Effector memory CD4-positive, alpha-beta T cell (primary cell): ENCODE measurements around the gene OR9Q2.

Source experiments
- DNase-seq, 3 donors: peaks; one replicate each; pipeline ENCODE4 v3.0.0-alpha.2; 2020
- H3K27ac ChIP-seq: 2 replicates; pipeline ENCODE4 v1.7.0; 2013; ENCODE audit warnings: mild to moderate bottlenecking, low read length, moderate library complexity; ENCODE audit not compliant: insufficient read depth, poor library complexity, severe bottlenecking
- H3K27me3 ChIP-seq: replicated peaks from 2 replicates; pipeline ENCODE4 v1.7.0; 2013; ENCODE audit warnings: mild to moderate bottlenecking, low read length; ENCODE audit not compliant: insufficient read depth, control insufficient read depth, poor library complexity, severe bottlenecking
- H3K36me3 ChIP-seq: 2 replicates; pipeline ENCODE4 v1.7.0; 2013; ENCODE audit warnings: mild to moderate bottlenecking, low read length, moderate library complexity; ENCODE audit not compliant: control insufficient read depth, insufficient read depth
- H3K4me1 ChIP-seq: 2 replicates; pipeline ENCODE4 v1.7.0; 2013; ENCODE audit warnings: low read length, mild to moderate bottlenecking; ENCODE audit not compliant: control insufficient read depth, insufficient read depth, poor library complexity, severe bottlenecking
- H3K4me3 ChIP-seq: 2 replicates; pipeline ENCODE4 v1.7.0; 2013; ENCODE audit warnings: low read length, low read depth, mild to moderate bottlenecking; ENCODE audit not compliant: insufficient read depth, poor library complexity, severe bottlenecking
- H3K9me3 ChIP-seq: 2 replicates; pipeline ENCODE4 v1.7.0; 2013; ENCODE audit warnings: mild to moderate bottlenecking, low read length, moderate library complexity; ENCODE audit not compliant: control insufficient read depth
- total RNA-seq, 3 donors: gene quantifications; one replicate each; lab custom pipeline; 2026; lab: John Stamatoyannopoulos, UW

OR9Q2 gene, protein sequence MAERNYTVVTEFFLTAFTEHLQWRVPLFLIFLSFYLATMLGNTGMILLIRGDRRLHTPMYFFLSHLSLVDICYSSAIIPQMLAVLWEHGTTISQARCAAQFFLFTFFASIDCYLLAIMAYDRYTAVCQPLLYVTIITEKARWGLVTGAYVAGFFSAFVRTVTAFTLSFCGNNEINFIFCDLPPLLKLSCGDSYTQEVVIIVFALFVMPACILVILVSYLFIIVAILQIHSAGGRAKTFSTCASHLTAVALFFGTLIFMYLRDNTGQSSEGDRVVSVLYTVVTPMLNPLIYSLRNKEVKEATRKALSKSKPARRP
- total RNA-seq, result 0 reads per million in 3 donors

GRCh38 chr11:58188770-58189169, at the start of gene OR9Q2:
OR9Q2 (plus strand) TSS chr11:58189070; CDS start chr11:58190491, 1,421 bp downstream.
- DNase-seq, result no peak
- no peak within 1 kb of the TSS for H3K27ac ChIP-seq
- no peak within 1 kb of the TSS for H3K4me3 ChIP-seq
- H3K4me1 ChIP-seq, result no peaks in the 10 kb centered on the region
- no peaks in the 10 kb centered on the region for H3K9me3 ChIP-seq
- H3K27me3 ChIP-seq, result no peaks in the 10 kb centered on the region
- H3K36me3 ChIP-seq, result no peaks in the 10 kb centered on the region

DNA sequence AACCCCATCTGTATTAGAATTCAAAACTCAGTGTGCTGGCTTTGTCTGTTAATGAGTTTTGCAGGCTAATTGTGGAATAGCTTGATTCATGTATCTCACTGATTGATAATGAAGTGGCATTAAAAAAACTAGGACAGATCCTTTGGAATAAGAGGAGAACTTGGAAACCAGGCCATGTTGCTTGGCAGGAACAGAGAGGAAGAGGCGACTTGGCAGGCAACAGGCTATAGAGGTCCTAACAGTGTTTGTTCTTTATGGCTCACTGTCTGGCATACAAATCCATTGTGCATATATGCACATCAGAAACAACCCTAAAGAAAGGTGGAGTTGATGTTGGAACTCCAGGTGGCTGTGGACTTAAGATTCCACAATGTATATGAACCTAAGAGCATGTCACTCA, 46.1 kb upstream of the OR9Q2 start:
- H3K27ac ChIP-seq, result no peak overlapping the region
- no peak for DNase-seq
- no peaks in the 10 kb centered on the region for H3K36me3 ChIP-seq

GRCh38 chr11:58152781-58153180, 36.1 kb upstream of the OR9Q2 start:
- H3K36me3 ChIP-seq, result no peaks in the 10 kb centered on the region
- H3K4me3 ChIP-seq, result no peak overlapping the region
- H3K27me3 ChIP-seq, result no peaks in the 10 kb centered on the region
- H3K9me3 ChIP-seq, result no peaks in the 10 kb centered on the region
- H3K4me1 ChIP-seq, result no peaks in the 10 kb centered on the region
- DNase-seq, result no peak
- no peak overlapping the region for H3K27ac ChIP-seq

More for the DNA sequence above, 46.1 kb upstream of the OR9Q2 start:
- no peaks in the 10 kb centered on the region for H3K9me3 ChIP-seq
- H3K27me3 ChIP-seq, result no peaks in the 10 kb centered on the region
- no peaks in the 10 kb centered on the region for H3K4me1 ChIP-seq
- no peak overlapping the region for H3K4me3 ChIP-seq

GRCh38 chr11:58164389-58164788, 24.5 kb upstream of the OR9Q2 start:
- Histone ChIP-seq H3K4me1 (no peaks in the 10 kb centered on the region), H3K36me3 (no peaks in the 10 kb centered on the region), H3K4me3 (no peak overlapping the region), H3K27ac (no peak overlapping the region), H3K9me3 (no peaks in the 10 kb centered on the region), H3K27me3 (no peaks in the 10 kb centered on the region)
- no peak for DNase-seq

DNA sequence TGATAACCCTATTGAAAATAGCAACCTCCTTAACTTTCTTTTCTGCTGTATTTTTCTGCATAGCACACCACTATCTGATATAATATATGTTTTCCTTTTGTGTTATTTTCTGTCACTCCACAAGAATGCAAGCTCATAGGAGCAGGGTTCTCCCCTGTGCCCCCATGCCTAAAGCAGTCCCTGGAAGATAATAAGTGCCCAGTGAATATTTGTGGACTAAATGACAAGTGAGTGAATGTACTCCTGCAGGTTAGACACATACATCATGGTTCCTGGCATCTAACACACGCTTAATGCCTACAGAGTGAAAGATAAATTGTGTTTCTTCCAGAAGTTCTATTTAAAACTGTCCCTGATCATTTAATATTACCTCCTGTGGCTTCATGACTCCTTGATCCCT, 23.9 kb upstream of the OR9Q2 start:
- Histone ChIP-seq H3K4me3 (no peak overlapping the region), H3K4me1 (no peaks in the 10 kb centered on the region)
- no peak for DNase-seq

DNA sequence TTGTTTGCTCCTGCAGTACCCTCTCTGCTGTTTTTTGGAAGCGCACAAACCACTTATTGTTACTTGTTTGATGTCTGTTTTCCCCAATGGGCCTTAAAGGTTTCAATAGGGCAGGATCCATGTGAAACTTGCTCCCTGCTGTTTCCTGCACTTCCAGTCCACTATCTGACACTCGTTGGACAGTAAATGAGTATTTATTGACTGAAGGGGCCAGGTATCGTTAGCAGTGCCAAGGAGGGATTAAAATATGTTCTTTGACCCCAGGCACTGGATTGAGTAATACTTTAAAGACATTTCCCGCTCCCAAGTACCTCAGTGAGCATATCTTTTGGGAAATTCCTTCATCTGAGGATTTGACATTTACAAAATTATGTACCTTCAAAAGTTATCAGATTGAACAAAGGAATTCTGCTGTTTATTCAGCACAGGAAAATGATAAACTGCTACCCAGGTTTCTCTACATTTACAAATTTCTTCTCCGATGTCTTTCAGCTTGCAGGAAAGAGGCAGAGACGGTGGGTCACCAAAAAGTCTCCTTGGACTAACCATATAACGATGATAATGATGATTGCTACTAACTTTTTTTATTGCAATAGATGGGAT, 23.3 kb upstream of the OR9Q2 start:
- Histone ChIP-seq H3K9me3 (no peaks in the 10 kb centered on the region), H3K27ac (no peak overlapping the region), H3K27me3 (no peaks in the 10 kb centered on the region), H3K4me3 (no peak overlapping the region), H3K36me3 (no peaks in the 10 kb centered on the region), H3K4me1 (no peaks in the 10 kb centered on the region)
- no peak for DNase-seq

More for the DNA sequence above, 23.9 kb upstream of the OR9Q2 start:
- Histone ChIP-seq H3K27ac (no peak overlapping the region), H3K36me3 (no peaks in the 10 kb centered on the region), H3K27me3 (no peaks in the 10 kb centered on the region), H3K9me3 (no peaks in the 10 kb centered on the region)

DNA sequence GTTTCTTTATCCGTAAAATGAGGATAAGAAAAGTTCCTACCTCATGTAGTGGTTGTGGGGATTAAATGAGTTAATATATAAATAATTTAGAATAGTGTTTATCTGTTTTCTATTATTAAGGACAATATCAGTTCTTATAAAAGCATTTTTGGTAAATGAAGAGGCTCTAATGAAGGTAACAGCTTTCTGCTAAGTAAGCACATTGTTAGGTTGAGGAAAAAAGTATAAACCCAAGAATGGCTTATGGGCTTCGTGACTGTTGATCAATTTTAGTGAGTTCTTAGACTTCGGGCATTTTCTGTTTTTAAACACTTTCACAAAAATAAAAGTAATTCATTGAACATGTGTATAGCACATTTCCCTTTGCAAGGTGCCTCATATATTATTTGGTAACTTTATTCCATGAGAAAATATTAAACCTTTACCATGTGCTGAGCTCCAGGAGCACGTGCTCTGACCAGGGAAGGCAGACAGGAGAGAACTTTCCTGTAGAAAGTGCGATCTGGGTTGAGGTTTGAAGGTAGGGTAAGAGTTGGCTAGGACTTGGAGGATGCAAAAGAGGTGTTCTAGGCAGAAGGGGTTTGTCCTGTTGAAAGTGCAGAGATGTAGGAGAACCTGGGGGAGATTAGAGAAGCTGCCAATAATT, 11.3 kb upstream of the OR9Q2 start:
- no peak for DNase-seq
- no peak overlapping the region for H3K27ac ChIP-seq
- H3K4me3 ChIP-seq, result no peak overlapping the region
- H3K4me1 ChIP-seq, result no peaks in the 10 kb centered on the region
- no peaks in the 10 kb centered on the region for H3K36me3 ChIP-seq
- H3K9me3 ChIP-seq, result no peaks in the 10 kb centered on the region
- H3K27me3 ChIP-seq, result no peaks in the 10 kb centered on the region

GRCh38 chr11:58178444-58178843, 10.4 kb upstream of the OR9Q2 start:
- Histone ChIP-seq H3K4me1 (no peaks in the 10 kb centered on the region), H3K27ac (no peak overlapping the region), H3K36me3 (no peaks in the 10 kb centered on the region), H3K9me3 (no peaks in the 10 kb centered on the region), H3K27me3 (no peaks in the 10 kb centered on the region), H3K4me3 (no peak overlapping the region)
- DNase-seq, result no peak

GRCh38 chr11:58179648-58180047, 9.2 kb upstream of the OR9Q2 start:
- no peak for DNase-seq

GRCh38 chr11:58186938-58187337, 1.9 kb upstream of the OR9Q2 start:
- no peaks in the 10 kb centered on the region for H3K9me3 ChIP-seq
- no peak for DNase-seq
- no peaks in the 10 kb centered on the region for H3K36me3 ChIP-seq
- H3K4me3 ChIP-seq, result no peak overlapping the region
- H3K27ac ChIP-seq, result no peak overlapping the region
- no peaks in the 10 kb centered on the region for H3K4me1 ChIP-seq
- no peaks in the 10 kb centered on the region for H3K27me3 ChIP-seq

More at GRCh38 chr11:58179648-58180047, 9.2 kb upstream of the OR9Q2 start:
- no peaks in the 10 kb centered on the region for H3K27me3 ChIP-seq
- H3K36me3 ChIP-seq, result no peaks in the 10 kb centered on the region
- H3K27ac ChIP-seq, result no peak overlapping the region
- no peaks in the 10 kb centered on the region for H3K9me3 ChIP-seq
- H3K4me1 ChIP-seq, result no peaks in the 10 kb centered on the region
- H3K4me3 ChIP-seq, result no peak overlapping the region
